Measurements from ENCODE around the gene TRIO.

Gene TRIO

DNA sequence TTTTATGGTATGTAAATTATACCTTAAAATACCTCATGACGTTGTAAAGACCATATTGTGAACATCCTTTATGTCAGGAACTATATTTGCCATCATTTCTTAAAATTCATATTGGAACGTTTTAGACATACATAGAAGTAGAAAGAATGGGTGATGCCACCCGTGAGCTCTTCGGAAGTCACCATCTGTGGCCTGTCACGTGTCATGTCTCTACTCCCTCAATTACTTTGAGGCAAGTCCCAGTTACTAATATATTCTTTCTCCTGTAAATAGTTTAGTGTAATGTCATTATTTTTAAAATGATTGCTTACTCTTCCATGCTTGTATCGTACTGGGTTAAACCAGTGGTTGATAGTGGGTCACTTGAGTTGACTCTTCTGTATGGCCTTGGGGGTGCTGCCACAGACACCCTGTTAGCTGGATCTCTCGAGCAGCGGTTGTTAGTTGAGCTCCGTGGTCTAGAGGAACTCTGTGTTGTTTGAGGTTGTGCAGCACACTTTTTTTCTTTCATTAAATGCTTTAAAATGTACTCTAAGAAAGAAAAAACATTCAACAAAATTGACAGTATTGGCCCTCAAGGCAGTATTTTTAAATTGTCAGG, 66.2 kb downstream of the TRIO start:
- no peak for DNase-seq (ENCODE audit: low read depth)

- DNase-seq (ENCODE audit: low read depth): no peak
Observed at GRCh38 chr5:14209836-14210235, 66.7 kb downstream of the TRIO start.

- no peak for DNase-seq (ENCODE audit: low read depth)
Observed at GRCh38 chr5:14210729-14211128, 67.6 kb downstream of the TRIO start.

DNA sequence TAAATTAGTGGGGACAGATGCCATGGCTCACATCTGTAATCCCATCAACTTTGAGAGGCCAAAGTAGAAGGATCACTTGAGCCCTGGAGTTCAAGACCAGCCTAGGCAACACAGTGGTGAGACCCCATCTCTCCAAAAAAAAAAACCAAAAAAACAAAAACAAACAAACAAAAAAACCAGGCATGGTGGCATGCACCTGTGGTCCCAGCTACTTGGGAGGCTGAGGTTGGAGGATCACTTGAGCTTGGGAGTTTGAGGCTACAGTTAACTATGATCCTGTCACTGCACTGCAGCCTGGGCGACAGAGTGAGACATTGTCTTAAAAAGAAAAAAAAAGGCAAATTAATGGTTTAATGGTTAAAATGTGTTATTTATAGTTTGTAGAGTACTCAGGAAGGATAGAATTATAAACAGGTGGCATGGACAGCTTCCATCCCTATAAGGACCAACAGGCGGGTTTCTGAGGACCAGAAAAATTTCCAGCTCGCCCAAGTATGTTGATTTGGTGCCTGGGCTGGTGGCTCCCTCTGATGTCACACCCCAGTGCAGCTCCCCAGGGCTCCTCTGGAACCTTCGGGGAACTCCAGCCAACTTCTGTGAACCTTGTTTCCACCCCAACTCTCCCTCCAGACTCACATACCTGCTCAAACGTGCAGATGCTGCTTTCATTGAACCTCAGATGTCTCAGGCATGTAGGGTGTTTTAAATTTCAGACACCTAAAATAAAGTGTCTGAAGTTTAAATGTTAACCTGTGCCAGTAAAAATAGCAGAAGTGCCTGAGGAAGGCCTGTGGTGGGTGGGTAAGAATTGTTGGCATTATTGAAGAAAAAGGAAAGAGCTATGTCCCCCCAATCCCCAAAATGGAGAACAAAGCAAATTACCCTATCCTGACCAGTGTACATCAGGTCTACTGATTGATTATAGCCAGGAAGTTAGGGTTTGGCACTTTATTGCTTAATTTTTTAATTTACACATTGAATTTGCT, 69.0 kb downstream of the TRIO start:
- no peak for DNase-seq (ENCODE audit: low read depth)

DNA sequence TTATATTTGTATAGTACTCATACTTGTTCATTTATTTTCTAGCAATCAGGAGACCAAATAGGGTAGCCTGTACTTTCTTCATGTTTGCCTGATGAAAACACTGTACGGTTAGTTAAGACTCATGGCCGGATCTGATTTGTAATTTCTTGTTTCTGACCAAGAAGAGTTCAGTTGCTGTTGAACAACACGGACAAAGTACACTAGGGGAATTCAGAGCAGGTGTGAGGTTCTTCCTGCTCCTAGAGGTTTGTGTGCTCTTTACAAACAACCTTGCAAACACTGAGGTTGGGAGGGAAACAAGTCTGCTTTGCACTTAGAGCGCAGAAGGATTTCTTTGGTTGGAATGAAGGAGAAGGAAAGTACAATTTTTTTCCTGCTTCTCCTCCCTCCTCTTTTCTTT, 69.7 kb downstream of the TRIO start:
- DNase-seq (ENCODE audit: low read depth): no peak

GRCh38 chr5:14213253-14213652, 70.1 kb downstream of the TRIO start:
- no peak for DNase-seq (ENCODE audit: low read depth)

DNA sequence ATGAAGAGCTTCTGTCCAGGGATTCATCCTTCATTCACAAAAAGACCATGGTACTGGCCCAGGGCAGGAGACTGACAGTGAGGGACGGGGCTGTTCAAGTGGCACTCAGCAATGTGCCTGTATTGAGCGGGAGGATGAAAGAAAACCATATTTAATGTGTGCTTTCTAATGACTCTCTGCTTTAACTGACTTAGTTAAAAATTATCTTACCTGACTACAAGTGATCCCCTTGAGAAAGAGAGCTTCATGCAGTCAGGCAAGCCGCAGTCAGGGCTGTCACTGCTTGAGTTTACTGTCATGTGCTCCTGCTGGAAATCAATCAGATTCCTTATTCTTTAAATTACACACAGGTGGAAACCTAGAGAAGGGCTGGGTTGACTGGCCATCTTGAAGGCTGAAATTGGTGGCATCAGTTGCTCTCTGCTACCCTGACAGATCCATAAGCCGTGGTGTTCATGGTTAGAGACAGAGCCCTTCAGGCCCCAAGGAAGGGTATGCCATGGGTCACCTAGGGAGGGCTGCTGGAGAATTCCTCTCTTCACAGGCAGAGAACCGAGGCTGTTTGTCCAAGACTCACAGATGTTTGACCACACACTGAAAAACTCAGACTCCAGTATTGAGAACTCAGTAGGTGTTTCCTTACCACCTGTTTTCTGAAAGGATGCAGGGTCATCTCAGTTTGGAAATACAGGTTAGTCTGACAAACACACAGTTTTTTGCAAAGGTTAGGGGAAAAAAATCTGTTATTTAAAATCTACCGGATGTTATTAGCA, 70.9 kb downstream of the TRIO start:
- no peak for DNase-seq (ENCODE audit: low read depth)

DNA sequence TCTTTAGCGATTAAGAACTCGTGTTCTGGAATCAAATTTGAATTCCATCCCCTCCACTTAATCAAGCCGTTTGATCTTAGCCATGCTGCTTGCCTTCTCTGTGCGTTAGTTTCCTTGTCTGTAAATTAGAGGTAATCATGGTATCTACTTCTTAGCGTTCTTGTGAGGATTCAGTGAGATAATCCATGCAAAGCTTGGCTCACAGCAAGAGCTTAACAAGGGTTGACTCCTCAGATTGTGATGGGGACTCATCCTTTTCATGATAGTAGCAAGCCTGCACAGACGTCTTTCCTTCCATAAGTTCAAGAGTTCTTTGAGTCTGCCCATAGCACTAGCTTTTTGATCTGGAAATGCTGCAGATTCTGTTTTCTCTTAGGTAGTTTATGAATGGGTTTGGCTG, 72.8 kb downstream of the TRIO start:
- no peak for DNase-seq (ENCODE audit: low read depth)

- no peak for DNase-seq (ENCODE audit: low read depth)
Observed at GRCh38 chr5:14216372-14216771, 73.2 kb downstream of the TRIO start.

DNA sequence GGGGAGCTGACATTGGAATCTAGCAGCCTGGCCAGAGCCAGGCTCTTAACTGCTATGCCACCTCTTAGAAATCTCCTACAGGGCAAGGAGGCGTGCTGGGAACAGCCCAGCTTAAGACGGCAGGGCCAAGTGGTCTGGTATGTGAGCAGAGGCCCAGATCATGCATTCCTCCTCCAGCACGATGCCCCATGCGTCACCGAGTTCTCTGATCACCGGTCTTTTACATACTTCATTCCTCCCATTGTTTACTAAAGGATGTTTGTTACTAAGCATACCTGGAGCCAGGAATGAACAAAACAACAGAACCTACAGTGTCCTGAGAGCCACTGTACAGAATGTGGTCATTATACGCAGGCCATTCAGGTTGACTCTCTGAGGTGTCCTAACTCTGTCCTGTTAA, 73.8 kb downstream of the TRIO start:
- no peak for DNase-seq (ENCODE audit: low read depth)

DNA sequence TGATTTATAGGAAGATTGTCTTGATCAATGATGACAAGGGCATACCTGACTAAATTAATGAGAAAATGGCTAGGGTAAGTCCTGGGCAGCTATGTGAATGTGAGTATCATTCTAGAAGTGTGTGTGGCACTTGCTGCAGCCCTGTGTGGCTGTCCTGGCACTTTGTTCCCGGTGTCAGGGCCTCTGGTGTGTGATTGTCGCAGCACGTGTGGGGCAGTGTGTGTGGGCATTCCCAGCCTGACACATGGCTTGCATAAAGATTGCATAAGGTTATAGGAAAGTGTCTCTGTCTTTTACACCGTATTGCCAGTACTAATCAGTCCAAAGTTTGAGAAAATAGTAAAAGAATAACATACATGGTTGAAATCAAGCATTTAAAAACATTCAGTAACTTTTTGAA, 74.4 kb downstream of the TRIO start:
- no peak for DNase-seq (ENCODE audit: low read depth)

GRCh38 chr5:14218011-14218410, 74.9 kb downstream of the TRIO start:
- DNase-seq (ENCODE audit: low read depth): no peak

GRCh38 chr5:14218480-14218879, 75.3 kb downstream of the TRIO start:
- no peak for DNase-seq (ENCODE audit: low read depth)

- no peak for DNase-seq (ENCODE audit: low read depth)
Observed at GRCh38 chr5:14218897-14219573, 75.9 kb downstream of the TRIO start.

GRCh38 chr5:14219800-14220512, 76.8 kb downstream of the TRIO start:
- no peak for DNase-seq (ENCODE audit: low read depth)

DNA sequence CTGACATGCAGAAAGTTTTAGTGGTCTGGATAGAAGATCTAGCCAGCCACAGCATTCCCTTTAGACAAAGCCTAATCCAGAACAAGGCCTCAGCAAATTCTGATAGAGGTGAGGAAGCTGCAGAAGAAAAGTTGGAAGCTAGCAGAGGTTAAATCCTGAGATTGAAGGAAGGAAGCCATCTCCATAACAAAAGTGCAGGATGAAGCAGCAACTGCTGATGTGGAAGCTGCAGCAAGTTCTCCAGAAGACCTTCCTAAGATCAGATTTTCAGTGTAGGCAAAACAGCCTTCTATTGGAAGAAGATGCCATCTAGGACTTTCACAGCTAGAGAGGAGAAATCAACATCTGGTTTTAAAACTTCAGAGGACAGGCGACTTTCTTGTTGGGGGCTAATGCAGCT, 77.5 kb downstream of the TRIO start:
- no peak for DNase-seq (ENCODE audit: low read depth)

DNA sequence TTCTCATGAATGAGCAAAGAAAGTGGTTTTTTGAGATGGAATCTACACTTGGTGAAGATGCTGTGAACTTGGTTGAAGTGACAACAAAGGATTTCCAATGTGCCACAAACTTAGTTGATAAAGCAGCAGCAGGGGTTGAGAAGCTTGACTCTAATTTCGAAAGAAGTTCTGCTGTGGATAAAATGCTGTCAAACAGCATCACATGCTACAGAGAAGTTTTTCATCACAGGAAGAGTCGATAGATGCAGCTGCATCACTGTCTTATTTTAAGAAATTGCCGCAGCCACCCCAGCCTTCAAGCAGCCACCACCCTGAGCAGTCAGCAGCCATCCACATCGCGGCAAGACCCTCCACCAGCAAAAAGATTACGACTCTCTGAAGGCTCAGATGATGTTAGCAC, 78.6 kb downstream of the TRIO start:
- no peak for DNase-seq (ENCODE audit: low read depth)

DNA sequence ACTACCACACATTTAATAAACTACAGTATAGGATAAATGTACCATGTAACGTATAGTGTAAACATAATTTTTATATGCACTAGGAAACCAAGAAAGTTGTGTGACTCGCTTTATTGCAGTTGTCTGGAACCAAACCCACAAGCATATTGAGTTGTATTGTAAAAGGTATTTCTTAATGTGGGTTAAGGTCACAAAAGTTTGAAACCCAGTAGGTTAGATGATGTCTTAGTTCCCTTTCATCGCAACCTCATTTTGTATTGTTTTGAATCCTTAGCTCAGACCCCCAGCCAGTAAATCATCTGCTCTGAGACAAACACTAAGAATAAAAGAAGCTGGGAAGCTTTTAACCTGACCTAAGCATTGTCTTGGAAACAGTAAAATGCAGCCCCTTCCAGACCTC, 79.1 kb downstream of the TRIO start:
- DNase-seq (ENCODE audit: low read depth): no peak

DNA sequence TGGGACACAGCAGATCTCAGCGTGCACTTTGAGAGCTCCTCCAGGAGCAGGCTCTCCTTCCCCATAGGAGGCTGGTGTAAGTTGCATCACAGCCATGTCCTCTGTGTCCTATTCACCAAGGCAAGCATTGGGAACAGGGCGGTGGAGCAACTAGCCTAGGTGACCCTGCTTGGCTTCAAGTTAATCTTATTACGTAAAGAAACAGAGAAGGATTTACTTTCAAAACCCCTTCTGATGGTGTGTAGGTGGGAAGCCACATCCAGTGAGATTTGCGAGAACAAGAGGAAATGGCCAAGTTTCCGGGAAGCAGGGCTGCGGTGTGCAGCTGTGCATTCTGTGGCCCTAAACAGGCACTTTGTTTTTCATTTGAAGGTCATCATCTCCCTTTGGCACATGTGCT, 80.2 kb downstream of the TRIO start:
- DNase-seq (ENCODE audit: low read depth): no peak

DNA sequence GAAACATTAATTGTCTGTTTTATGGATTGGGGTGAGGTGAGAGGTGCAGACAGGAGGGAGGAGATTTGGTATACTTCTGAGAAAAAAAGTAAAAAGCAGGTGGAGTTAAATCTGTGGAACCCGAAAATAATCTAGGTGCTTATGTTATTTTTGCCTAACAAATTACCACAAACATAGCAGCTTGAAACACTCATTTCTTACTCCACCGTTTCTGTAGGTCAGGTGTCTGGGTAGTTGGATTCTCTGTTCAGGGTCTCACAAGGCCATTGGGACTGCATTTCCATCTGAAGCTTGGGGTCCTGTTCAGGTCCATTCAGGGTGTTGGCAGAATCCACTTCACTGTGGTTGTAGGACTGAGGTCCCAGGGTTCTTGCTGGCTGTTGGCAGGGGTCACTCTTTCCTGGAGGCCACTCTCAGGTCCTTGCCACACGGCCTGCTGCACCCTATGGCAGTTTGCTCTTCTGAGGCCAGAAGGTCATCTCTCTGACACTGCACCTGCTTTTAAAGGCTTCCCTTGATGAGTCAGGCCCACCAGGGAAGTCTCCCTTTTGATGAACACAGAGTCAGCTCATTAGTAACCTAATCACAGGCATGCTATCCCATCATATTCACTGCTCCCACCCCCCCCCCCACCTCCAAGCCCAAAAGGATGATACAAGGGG, 82.2 kb downstream of the TRIO start:
- no peak for DNase-seq (ENCODE audit: low read depth)

DNA sequence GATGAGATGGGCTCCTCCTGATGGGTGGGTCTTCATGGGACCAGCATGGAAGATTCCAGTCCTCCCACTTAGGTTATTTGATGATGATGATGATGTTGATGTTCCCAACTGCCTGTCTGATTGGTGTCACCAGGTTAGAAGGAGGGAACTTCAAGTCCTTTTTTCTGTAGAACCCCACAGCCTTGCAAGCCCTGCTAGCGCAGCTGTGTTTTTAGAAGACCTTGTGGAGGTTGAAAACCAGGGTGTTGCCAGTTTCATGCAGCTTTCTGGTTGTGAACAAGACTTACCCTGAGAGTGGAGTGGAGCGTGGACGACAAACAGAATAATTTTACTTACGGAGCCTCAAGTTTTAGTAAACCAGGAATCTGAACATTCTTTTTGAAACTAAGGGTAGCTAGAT, 83.0 kb downstream of the TRIO start:
- no peak for DNase-seq (ENCODE audit: low read depth)
